ENCODE results near the gene PIK3CG. TPM values are rescaled to one million over a fixed set of nuclear protein-coding genes. Genes with fewer than 3 reads are reported as not detected.
"Not testable (repeated sequence)": the region's sequence is repeated elsewhere in the genome, so short reads cannot be mapped to it uniquely, and the experiment has no call there.

The PIK3CG gene
- 10 to 100 TPM; 53.1 to 55.6 TPM for total RNA-seq

DNA sequence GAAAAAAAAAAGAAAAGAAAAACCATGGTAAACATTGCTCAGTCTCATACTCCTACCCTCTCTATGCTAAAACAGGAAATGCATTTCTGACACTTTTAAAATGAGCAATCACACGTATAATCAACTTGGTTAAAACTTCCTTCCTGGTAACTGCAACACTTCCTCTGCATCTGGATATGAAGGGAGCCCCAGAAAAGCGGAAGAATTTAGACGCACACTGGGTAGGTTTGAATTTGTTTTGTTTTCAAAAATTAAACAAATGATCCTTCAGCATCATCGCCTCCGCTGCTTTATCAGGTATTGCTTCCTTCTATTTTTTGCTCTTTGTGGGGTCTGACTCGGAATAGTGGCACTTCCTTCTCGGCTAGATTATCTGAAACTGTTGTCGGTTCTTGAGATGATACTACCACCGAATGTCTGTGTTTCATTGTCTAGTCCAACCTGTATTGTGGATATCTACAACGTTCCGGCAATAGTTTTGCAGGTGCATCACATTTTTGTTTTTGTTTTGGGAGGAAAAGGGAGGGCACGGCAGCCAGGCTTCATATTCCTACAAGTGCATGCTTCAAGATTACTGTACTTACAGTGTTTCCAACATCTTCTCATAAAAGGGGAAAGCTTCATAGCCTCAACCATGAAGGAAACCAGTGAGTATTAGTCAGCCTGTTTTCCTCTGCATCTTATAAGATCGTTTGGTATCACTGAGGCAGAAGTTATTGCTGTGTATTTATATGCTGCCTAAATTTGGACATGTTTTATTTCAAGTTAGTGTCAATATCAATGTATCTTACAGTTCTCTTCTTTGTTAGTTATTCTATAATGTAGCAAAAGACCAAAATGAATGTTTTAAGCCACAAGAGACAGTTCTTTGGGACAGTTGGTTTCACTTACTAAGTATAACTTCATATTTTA, at the start of gene PIK3CG:
Gene PIK3CG, plus strand, starts transcription at position 153 of the 912 bp plus-strand sequence. CDS start 2,280 bp downstream, outside the sequence.
- CTCF ChIA-PET = interaction anchor here (0.9 to 2.5 kb wide), 3 partner anchors 9 to 205 kb away, joined by 3 to 7 read pairs (median 3); partner anchors contain the start of gene CCDC71L
- DNase-seq (peak; percentile 53), ATAC-seq (peak; percentile 94)
- POLR2A ChIA-PET = interaction anchor here (0.6 to 1.5 kb wide), 3 partner anchors 207 to 304 kb away, joined by 3 to 7 read pairs (median 5); partner anchors contain the start of gene HBP1
- peaks cover 62% of the 10 kb centered on the region for H3K4me1 Mint-ChIP-seq (ENCODE audit: low read depth)
- peak within 1 kb of the TSS; percentile 90 for H3K4me3 Mint-ChIP-seq
- peak within 1 kb of the TSS; percentile 94 for H3K27ac Mint-ChIP-seq
- no peaks in the 10 kb centered on the region for H3K9me3 Mint-ChIP-seq (ENCODE audit: insufficient read depth)
- no peaks in the 10 kb centered on the region for H3K27me3 Mint-ChIP-seq (ENCODE audit: low read depth)
- peaks cover 45% of the 10 kb centered on the region for H3K36me3 Mint-ChIP-seq (ENCODE audit: low read depth)

DNA sequence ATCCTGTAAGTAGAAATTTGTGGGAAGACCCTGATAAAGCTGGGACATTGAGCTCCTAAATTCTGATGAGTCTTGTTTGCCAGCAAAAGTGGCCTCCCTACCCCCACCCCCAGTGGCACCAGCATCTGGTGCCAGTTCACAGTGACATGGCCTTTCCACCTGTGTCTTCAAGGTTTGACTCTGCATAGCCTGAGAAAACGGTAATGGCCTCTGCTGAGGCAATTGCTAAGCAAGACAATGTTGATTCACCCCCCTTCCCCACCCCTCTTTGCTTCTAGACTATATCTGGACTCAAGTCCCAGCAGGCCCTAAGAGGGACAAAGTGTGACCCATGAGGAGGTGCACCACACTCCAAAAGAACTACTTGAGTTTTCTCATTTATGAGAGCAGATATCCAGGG, 48.0 kb upstream of the PIK3CG start:
- Mint-ChIP-seq H3K4me3 (no peak overlapping the region), H3K27me3 (ENCODE audit: low read depth) (no peaks in the 10 kb centered on the region), H3K27ac (no peak overlapping the region), H3K4me1 (ENCODE audit: low read depth) (peaks cover 6% of the 10 kb centered on the region), H3K36me3 (ENCODE audit: low read depth) (no peaks in the 10 kb centered on the region), H3K9me3 (ENCODE audit: insufficient read depth) (no peaks in the 10 kb centered on the region)
- DNase-seq = no peak
- CTCF ChIA-PET = no interaction called here
- no peak for ATAC-seq
- POLR2A ChIA-PET = no interaction called here

DNA sequence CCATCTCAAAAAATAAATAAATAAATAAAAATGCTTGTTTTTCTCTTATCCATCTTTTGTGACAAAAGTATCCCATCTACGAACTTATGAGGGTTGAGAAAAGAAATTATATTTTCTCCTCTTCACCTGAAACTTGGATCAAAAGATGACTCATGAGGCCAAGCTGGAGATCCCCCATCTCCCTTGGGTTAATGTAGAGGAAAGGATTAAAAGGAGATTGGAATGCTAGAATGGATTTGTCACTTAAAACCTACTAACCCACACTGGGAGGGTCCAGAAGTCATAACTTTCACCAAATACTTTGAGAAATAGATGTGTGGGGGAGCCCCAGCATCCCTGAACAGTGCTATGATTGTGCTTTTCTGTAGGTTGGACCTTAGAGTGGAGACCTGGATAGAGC, 46.3 kb upstream of the PIK3CG start:
- ChIA-PET POLR2A (no interaction called here), CTCF (no interaction called here)
- Mint-ChIP-seq H3K27me3 (ENCODE audit: low read depth) (no peaks in the 10 kb centered on the region), H3K27ac (no peak overlapping the region), H3K4me1 (ENCODE audit: low read depth) (no peaks in the 10 kb centered on the region), H3K36me3 (ENCODE audit: low read depth) (no peaks in the 10 kb centered on the region), H3K9me3 (ENCODE audit: insufficient read depth) (no peaks in the 10 kb centered on the region), H3K4me3 (no peak overlapping the region)
- ATAC-seq = no peak
- DNase-seq = no peak

DNA sequence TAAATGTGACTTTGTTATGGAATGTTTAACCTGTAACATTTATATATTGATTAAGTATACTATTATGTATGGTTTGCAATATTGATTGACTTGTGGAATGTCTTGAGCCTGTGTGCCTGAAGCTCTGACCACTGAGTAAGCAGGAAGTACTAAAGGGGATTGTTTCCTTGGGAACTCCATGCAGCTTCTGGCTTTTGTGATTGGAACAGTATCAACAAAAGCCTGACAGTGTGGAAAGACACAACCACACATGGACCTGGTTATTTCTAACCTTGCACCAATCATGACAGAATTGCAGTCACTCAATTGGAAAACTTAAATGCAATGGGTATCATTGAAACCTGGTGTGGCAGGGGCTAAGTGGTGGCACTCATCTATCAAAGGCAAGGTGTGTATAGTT, 45.5 kb upstream of the PIK3CG start:
- no peak for DNase-seq
- POLR2A ChIA-PET = no interaction called here
- Mint-ChIP-seq H3K27ac (no peak overlapping the region), H3K4me1 (ENCODE audit: low read depth) (no peaks in the 10 kb centered on the region), H3K9me3 (ENCODE audit: insufficient read depth) (no peaks in the 10 kb centered on the region), H3K27me3 (ENCODE audit: low read depth) (no peaks in the 10 kb centered on the region), H3K36me3 (ENCODE audit: low read depth) (no peaks in the 10 kb centered on the region), H3K4me3 (no peak overlapping the region)
- CTCF ChIA-PET = no interaction called here
- ATAC-seq = no peak

DNA sequence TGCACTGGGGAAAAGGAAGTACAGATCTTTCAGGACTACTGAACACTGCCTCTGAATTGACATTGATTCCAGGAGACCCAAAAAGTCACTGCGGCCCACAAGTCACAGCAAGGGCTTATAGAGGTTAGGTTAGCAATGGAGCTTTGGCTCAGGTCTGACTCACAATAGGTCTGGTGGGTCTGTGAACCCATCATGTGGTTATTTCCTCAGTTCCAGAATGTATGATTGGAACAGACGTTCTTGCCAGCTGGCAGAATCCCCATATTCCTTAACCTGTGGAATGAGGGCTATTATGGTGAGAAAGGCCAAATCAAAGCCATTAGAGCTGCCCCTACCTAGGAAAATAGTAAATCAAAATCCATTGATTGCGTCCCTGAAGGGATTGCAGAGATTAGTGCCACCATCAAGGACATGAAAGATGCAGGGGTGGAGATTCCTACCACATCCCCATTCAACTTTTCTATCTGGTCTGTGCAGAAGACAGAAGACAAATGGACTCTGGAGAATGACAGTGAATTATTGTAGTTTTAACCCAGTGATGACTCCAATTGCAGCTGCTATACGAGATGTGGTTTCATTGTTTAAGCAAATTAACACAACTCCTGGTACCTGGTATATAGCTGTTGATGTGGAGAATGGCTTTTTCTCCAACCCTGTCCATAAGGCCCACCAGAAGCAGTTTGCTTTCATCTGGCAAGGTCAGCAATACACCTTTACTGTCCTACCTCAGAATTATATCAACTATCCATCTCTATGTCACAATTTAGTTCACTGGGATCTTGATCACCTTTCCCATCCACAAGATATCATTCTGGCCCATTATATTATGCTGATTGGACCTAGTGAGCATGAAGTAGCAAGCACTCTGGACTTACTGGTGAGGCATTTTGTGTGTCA, 44.5 kb upstream of the PIK3CG start:
- Mint-ChIP-seq H3K4me1 (ENCODE audit: low read depth) (no peaks in the 10 kb centered on the region), H3K27ac (no peak overlapping the region), H3K27me3 (ENCODE audit: low read depth) (no peaks in the 10 kb centered on the region), H3K4me3 (no peak overlapping the region), H3K9me3 (ENCODE audit: insufficient read depth) (no peaks in the 10 kb centered on the region), H3K36me3 (ENCODE audit: low read depth) (no peaks in the 10 kb centered on the region)
- ATAC-seq = no peak
- CTCF ChIA-PET = no interaction called here
- no peak for DNase-seq
- POLR2A ChIA-PET = no interaction called here

DNA sequence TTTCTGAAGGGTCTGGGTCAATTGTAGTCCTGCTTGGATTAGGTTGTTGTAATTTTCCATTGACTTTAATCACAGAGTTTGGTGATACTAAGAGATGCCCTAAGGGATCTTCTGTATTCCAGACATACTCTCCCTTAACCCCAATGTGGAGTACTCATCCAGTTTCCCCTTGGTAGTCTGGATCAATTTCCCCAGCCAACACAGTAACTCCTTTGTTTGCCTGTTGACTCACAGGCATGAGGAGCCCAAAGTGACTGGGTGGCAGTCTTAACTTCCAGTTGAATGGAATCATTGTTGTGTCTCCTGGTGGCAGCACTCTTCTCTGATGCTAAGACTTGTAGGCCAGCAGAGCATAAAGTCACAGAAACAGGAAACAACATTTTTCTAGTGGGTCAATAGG, 41.5 kb upstream of the PIK3CG start:
- H3K36me3 Mint-ChIP-seq (ENCODE audit: low read depth) = no peaks in the 10 kb centered on the region
- DNase-seq (no peak), ATAC-seq (no peak)
- H3K4me3 Mint-ChIP-seq = no peak overlapping the region
- no peaks in the 10 kb centered on the region for H3K9me3 Mint-ChIP-seq (ENCODE audit: insufficient read depth)
- CTCF ChIA-PET = no interaction called here
- no peaks in the 10 kb centered on the region for H3K4me1 Mint-ChIP-seq (ENCODE audit: low read depth)
- H3K27me3 Mint-ChIP-seq (ENCODE audit: low read depth) = no peaks in the 10 kb centered on the region
- POLR2A ChIA-PET = no interaction called here
- no peak overlapping the region for H3K27ac Mint-ChIP-seq

DNA sequence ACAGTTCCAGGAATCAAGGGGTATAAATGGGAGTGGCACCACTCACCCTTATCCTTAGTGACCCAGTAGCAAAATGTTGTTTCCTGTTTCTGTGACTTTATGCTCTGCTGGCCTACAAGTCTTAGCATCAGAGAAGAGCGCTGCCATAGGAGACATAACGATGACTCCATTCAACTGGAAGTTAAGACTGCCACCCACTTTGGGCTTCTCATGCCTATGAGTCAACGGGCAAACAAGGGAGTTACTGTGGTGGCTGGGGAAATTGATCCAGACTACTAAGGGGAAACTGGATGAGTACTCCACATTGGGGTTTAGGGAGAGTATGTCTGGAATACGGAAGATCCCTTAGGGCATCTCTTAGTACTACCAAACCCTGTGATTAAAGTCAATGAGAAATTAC, 40.6 kb upstream of the PIK3CG start:
- CTCF ChIA-PET = no interaction called here
- Mint-ChIP-seq H3K4me3 (no peak overlapping the region), H3K4me1 (ENCODE audit: low read depth) (no peaks in the 10 kb centered on the region), H3K27ac (no peak overlapping the region), H3K9me3 (ENCODE audit: insufficient read depth) (no peaks in the 10 kb centered on the region), H3K36me3 (ENCODE audit: low read depth) (no peaks in the 10 kb centered on the region), H3K27me3 (ENCODE audit: low read depth) (no peaks in the 10 kb centered on the region)
- ATAC-seq (no peak), DNase-seq (no peak)
- POLR2A ChIA-PET = no interaction called here

DNA sequence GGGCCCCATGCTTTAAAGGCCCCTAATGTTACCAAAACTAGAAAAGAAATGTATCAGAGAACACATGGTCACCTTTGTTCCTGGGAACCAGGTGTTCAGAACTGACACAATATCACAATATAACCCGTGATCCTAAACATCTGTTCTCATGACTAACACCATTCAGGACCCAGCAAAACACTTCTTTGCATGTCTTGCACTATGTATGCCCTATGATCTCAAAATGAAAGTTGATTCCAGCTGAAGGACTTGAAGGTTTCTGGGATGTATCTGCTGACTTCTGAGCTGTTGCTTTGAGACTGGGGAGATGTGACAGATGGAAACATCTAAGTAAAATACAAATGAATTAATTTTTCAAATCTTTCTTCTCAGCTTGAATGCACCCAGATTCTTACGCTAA, 37.5 kb upstream of the PIK3CG start:
- CTCF ChIA-PET = interaction anchor here (0.8 kb wide), 1 partner anchor 17 kb away, joined by 3 read pairs; no protein-coding TSS in a partner anchor
- Mint-ChIP-seq H3K27ac (no peak overlapping the region), H3K36me3 (ENCODE audit: low read depth) (no peaks in the 10 kb centered on the region), H3K4me3 (no peak overlapping the region), H3K9me3 (ENCODE audit: insufficient read depth) (peaks cover 10% of the 10 kb centered on the region), H3K4me1 (ENCODE audit: low read depth) (no peaks in the 10 kb centered on the region), H3K27me3 (ENCODE audit: low read depth) (no peaks in the 10 kb centered on the region)
- ATAC-seq (no peak), DNase-seq (no peak)
- POLR2A ChIA-PET = no interaction called here

DNA sequence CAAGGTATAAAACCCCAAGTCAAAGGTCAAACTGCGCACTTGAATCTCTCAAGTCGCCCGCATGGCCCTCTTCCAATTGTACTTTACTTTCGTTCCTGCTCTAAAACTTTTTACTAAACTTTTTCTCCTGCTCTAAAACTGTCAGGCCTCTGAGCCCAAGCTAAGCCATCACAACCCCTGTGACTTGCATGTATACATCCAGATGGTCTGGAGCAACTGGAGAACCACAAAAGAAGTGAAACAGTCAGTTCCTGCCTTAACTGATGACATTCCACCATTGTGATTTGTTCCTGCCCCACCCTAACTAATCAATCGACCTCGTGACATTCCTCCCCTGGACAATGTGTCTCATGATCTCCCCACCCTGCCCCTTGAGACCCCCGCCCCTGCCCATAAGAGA, 35.6 kb upstream of the PIK3CG start:
- ChIA-PET CTCF (no interaction called here), POLR2A (no interaction called here)
- DNase-seq = no peak
- H3K27me3 Mint-ChIP-seq (ENCODE audit: low read depth) = no peaks in the 10 kb centered on the region
- H3K4me1 Mint-ChIP-seq (ENCODE audit: low read depth) = no peaks in the 10 kb centered on the region
- no peak overlapping the region for H3K4me3 Mint-ChIP-seq
- ATAC-seq = no peak
- peaks cover 10% of the 10 kb centered on the region for H3K9me3 Mint-ChIP-seq (ENCODE audit: insufficient read depth)
- H3K27ac Mint-ChIP-seq = no peak overlapping the region
- H3K36me3 Mint-ChIP-seq (ENCODE audit: low read depth) = no peaks in the 10 kb centered on the region

DNA sequence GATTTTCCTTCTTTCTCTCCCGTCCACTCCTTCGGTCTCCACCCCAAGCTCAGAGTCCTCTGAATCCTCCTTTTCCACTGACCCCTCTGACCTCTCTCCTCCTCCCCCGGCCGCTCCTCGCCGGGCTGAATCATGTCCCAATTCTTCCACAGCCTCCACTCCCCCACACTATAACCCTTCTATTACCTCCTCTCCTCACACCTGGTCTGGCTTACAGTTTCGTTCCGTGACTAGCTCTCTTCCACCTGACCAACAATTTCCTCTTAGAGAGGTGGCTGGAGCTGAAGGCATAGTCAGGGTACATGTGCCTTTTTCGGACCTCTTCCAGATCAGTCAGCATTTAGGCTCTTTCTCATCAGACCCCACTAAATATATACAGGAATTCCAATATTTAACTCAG, 34.2 kb upstream of the PIK3CG start:
- H3K4me3 Mint-ChIP-seq; ATAC-seq; DNase-seq; H3K27me3 Mint-ChIP-seq (ENCODE audit: low read depth); H3K36me3 Mint-ChIP-seq (ENCODE audit: low read depth); H3K27ac Mint-ChIP-seq; POLR2A ChIA-PET; H3K4me1 Mint-ChIP-seq (ENCODE audit: low read depth): not testable (repeated sequence)
- CTCF ChIA-PET = interaction anchor here (1.1 kb wide), 1 partner anchor 35 kb away, joined by 3 read pairs; no protein-coding TSS in a partner anchor
- peaks cover 10% of the 10 kb centered on the region for H3K9me3 Mint-ChIP-seq (ENCODE audit: insufficient read depth)

DNA sequence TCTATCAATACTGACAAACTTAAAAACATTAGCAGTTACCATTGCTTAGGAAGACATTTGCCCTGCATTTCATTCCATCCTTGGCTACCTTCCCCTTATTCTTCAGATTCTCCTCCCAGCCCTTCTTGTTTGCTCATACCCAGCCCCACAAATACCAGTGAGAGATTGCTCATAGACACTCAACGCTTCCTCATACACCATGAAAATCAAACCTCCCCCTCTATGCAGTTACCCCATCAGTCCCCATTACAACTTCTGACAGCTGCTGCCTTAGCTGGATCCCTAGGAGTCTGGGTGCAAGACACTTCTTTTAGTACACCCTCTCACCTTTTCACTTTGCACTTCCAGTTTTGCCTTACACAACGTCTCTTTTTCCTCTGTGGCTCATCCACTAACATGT, 28.3 kb upstream of the PIK3CG start:
- ATAC-seq = no peak

DNA sequence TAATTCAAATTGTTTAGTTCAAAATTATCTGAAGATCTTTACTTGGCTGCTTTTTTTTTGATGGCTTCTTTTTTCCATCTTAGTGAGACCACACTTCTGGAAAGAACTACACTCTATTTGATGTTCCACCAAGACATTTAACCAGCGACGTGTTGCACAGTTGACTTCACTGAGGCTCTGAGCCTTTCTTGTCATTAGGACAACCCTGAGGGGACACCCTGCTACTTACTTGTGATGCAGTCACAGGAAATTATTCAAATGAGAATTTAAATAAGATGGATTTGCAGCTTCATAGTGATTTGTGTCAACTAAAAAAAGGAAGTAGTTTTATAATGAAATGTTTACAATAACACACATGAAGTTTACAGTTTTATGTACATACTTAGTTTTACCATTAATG, 25.6 kb upstream of the PIK3CG start:
- H3K4me1 Mint-ChIP-seq (ENCODE audit: low read depth) = no peaks in the 10 kb centered on the region
- no peak for DNase-seq
- ChIA-PET POLR2A (no interaction called here), CTCF (no interaction called here)
- peaks cover 3% of the 10 kb centered on the region for H3K36me3 Mint-ChIP-seq (ENCODE audit: low read depth)
- ATAC-seq = no peak
- H3K27ac Mint-ChIP-seq = no peak overlapping the region
- no peaks in the 10 kb centered on the region for H3K9me3 Mint-ChIP-seq (ENCODE audit: insufficient read depth)
- H3K4me3 Mint-ChIP-seq = no peak overlapping the region
- no peaks in the 10 kb centered on the region for H3K27me3 Mint-ChIP-seq (ENCODE audit: low read depth)

More for the DNA sequence above, 28.3 kb upstream of the PIK3CG start:
- Mint-ChIP-seq H3K4me1 (ENCODE audit: low read depth) (no peaks in the 10 kb centered on the region), H3K36me3 (ENCODE audit: low read depth) (peaks cover 3% of the 10 kb centered on the region), H3K4me3 (no peak overlapping the region), H3K27me3 (ENCODE audit: low read depth) (no peaks in the 10 kb centered on the region), H3K9me3 (ENCODE audit: insufficient read depth) (no peaks in the 10 kb centered on the region), H3K27ac (no peak overlapping the region)
- CTCF ChIA-PET = no interaction called here
- POLR2A ChIA-PET = no interaction called here
- DNase-seq = no peak

Data from activated CD8-positive, alpha-beta T cell treated with anti-CD3 and anti-CD28 coated beads, Interleukin-2, amount 10 ng/mL, durations not matched to agents 7 days and 5 days (primary cell).